Skeletal muscle tissue (tissue), 4 donors: Measurements from ENCODE around the gene NT5C. TPM values are rescaled to one million over a fixed set of nuclear protein-coding genes. Genes with fewer than 3 reads are reported as not detected.
"Not testable (repeated sequence)": the region's sequence is repeated elsewhere in the genome, so short reads cannot be mapped to it uniquely, and the experiment has no call there.

ENCODE experiments used
- H3K27ac ChIP-seq: one replicate; pipeline ENCODE4 v1.7.0; 2013; ENCODE audit warnings: mild to moderate bottlenecking, low read depth, low read length, inconsistent platforms
- H3K27me3 ChIP-seq, 3 donors: one replicate each; pipeline ENCODE4 v1.7.0; 2013; ENCODE audit warnings: low read length in 3 of 3; ENCODE audit not compliant: control insufficient read depth in 3 of 3, insufficient read depth in 3 of 3
- H3K36me3 ChIP-seq, 3 donors: one replicate each; pipeline ENCODE4 v1.7.0; 2013; ENCODE audit warnings: low read length in 3 of 3; ENCODE audit not compliant: control insufficient read depth in 3 of 3, insufficient read depth in 3 of 3
- H3K4me1 ChIP-seq, 3 donors: one replicate each; pipeline ENCODE4 v1.7.0; 2013; ENCODE audit warnings: low read length in 3 of 3, mild to moderate bottlenecking in 3 of 3; ENCODE audit not compliant: control insufficient read depth in 3 of 3, insufficient read depth in 3 of 3
- H3K4me3 ChIP-seq, 3 donors: one replicate each; pipeline ENCODE4 v1.7.0; 2013; ENCODE audit warnings: low read length in 3 of 3
- H3K9ac ChIP-seq, 3 donors: one replicate each; pipeline ENCODE4 v1.7.0; 2013; ENCODE audit warnings: low read length in 3 of 3, mild to moderate bottlenecking in 3 of 3, moderate library complexity in 2 of 3, low read depth in 1 of 3
- H3K9me3 ChIP-seq, 3 donors: one replicate each; pipeline ENCODE4 v1.7.0; 2013; ENCODE audit warnings: low read length in 3 of 3; ENCODE audit not compliant: control insufficient read depth in 3 of 3
- total RNA-seq: library from RNA; depleted of rRNA; stranded (reverse); fragments of >200 nt; gene quantifications from one replicate; pipeline ENCODE4 v1.2.3, GENCODE V29; 2014
- donor health status: Osteomylitis.

Gene NT5C
- total RNA-seq, 1 donor from 2014 or later: 32.9 TPM

DNA sequence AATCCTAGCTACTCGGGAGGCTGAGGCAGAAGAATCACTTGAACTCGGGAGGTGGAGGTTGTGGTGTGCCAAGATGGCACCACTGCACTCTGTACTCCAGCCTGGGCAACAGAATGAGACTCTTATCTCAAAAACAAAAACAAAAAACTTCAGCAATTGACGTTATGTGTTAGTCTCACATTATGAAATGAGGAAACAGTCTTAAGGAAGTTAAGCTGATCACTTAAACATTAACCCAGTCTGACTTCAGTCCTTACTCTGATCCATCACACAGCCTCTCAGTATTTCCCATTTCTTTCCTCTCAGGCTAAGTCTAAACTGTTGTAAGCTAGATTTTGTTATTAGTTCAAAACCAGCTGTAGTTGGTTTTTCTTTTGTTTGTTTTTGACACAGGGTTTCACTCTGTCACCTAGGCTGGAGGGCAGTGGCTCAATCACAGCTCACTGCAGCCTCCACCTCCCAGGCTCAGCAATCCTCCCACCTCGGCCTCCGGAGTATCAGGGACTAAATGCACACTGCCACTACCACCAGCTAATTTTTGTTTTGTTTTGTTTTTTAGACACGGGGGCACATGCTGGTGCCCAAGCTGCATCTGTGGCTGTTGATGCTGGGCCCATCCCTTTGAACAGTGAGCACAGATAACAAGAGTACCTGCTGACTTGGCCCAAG, 16.5 kb upstream of the NT5C start:
- peaks cover 10 to 33% (median 25%) of the 10 kb centered on the region in 3 donors for H3K36me3 ChIP-seq
- H3K27ac ChIP-seq: no peak overlapping the region
- H3K9me3 ChIP-seq: no peaks in the 10 kb centered on the region
- no peak overlapping the region for H3K4me3 ChIP-seq
- peaks cover 3 to 8% (median 6%) of the 10 kb centered on the region in 3 donors for H3K4me1 ChIP-seq
- H3K9ac ChIP-seq: no peak overlapping the region
- H3K27me3 ChIP-seq: no peaks in the 10 kb centered on the region

DNA sequence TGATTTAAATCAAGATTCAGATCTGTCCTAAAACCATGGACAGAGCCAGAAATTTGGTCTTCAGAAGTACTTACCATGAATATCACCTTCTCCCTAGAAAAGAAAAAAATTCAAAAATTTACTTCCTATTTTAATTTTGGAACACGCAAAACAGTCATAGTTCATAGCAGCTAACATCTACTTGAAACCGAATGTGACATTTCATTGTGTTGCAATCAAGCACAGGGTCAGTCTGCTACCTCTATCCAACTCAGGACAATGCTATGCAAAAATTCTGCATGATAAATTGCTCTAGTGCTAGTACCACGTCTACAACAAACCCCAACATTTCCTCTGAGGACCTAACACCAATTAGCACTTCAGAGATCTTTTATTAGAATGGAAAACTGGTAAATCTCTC, 15.1 kb upstream of the NT5C start:
- Histone ChIP-seq H3K27me3 (no peaks in the 10 kb centered on the region), H3K9ac (no peak overlapping the region), H3K4me1 (no peaks in the 10 kb centered on the region), H3K9me3 (no peaks in the 10 kb centered on the region), H3K27ac (no peak overlapping the region), H3K36me3 (peaks cover 10 to 41% (median 25%) of the 10 kb centered on the region in 3 donors), H3K4me3 (no peak overlapping the region)

DNA sequence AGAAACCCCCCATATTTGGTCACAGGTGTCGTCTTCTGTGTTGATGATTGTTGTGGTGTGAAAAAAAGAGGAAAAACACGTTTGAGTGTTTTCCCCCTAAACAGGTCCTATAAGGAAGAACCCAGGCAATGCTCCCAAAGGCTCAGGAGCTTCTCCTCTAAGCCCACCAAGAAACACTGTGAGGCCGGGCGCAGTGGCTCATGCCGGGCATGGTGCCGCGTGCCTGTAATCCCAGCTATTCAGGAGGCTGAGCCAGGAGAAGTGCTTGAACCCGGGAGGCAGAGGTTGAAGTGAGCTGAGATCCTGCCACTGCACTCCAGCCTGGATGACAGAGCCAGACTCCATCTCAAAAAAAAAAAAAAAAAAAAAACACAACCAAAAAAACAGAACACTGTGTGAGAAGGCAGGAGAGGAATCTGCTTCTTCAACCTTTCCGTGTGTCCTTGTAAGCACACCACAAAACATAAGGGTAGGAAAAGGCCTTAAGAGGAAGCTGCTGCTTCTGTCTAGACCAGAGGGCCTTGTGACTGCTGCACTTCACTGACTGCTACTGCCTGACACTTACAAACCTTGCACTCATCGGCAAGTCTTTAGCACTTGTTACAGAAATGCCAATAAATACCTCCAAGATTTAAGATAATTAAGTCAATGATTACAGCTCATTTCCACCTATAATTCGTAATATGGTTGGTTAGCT, 13.4 kb upstream of the NT5C start:
- no peaks in the 10 kb centered on the region for H3K9me3 ChIP-seq
- no peak overlapping the region for H3K9ac ChIP-seq
- H3K27me3 ChIP-seq: no peaks in the 10 kb centered on the region
- no peak overlapping the region for H3K4me3 ChIP-seq
- no peak overlapping the region for H3K27ac ChIP-seq
- H3K36me3 ChIP-seq: peaks cover 10 to 41% (median 25%) of the 10 kb centered on the region in 3 donors
- no peaks in the 10 kb centered on the region for H3K4me1 ChIP-seq

DNA sequence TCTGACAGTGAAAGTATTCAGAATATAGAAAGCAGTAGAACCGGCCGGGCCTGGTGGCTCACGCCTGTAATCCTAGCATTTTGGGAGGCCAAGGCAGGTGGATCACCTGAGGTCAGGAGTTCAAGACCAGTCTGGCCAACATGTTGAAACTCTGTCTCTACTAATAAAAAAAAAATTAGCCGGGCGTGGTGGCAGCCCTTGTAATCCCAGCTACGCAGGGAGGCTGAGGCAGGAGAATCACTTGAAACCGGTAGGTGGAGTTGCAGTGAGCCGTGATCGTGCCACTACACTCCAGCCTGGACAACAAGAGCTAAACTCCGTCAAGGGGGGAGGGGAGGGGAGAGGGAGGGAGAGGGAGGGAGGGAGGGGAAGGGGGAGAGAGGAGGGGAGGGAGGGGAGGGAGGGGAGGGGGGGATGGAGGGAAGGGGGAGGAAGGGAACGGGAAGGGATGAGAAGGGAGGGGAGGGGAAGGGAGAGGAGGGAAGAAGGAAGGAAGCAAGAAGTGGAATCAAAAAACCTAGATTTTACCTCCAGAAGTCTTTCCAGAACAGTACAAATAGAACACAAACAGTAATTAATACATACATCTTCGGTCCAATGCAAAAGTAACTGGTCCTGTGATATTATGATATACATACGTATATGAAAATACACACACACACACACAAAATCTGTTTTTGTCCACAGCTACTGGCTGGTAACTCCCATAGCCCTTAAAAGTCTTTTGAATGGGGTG, 10.9 kb upstream of the NT5C start:
- no peak overlapping the region for H3K27ac ChIP-seq
- no peak overlapping the region for H3K4me3 ChIP-seq
- no peak overlapping the region for H3K9ac ChIP-seq
- peaks cover 10 to 40% (median 19%) of the 10 kb centered on the region in 3 donors for H3K36me3 ChIP-seq
- H3K4me1 ChIP-seq: peaks cover 0 to 3% (median 0%) of the 10 kb centered on the region in 3 donors
- no peaks in the 10 kb centered on the region for H3K27me3 ChIP-seq
- H3K9me3 ChIP-seq: no peaks in the 10 kb centered on the region

- Histone ChIP-seq H3K9me3 (no peaks in the 10 kb centered on the region), H3K9ac (no peak overlapping the region), H3K4me3 (no peak overlapping the region), H3K4me1 (peaks cover 0 to 3% (median 0%) of the 10 kb centered on the region in 3 donors), H3K27ac (no peak overlapping the region), H3K36me3 (peaks cover 0 to 7% (median 7%) of the 10 kb centered on the region in 3 donors), H3K27me3 (no peaks in the 10 kb centered on the region)
Measured at GRCh38 chr17:75138519-75138918, 7.0 kb upstream of the NT5C start.

GRCh38 chr17:75137762-75138161, 6.2 kb upstream of the NT5C start:
- not testable (repeated sequence) for H3K9ac ChIP-seq, H3K4me3 ChIP-seq, H3K4me1 ChIP-seq, H3K27ac ChIP-seq, H3K36me3 ChIP-seq, H3K27me3 ChIP-seq, H3K9me3 ChIP-seq

DNA sequence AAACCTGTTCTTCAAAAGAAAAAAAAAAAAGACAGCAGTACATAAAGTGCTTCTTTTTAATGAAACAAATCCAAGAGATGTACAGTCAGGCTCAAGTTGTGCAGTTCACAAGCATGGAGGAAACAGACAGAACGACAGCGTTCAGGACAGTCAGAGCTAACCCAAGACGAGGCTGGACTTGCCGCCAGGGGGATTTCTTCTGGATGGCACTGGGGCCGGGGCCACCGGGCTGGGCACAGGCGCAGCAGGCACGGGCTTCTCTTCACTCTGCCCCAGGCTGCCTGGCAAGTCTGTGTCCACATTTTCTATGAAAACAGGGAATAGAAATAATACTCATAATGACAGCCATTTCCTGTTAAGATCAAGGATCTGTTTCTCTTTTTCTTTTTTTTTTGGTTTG, 4.4 kb upstream of the NT5C start:
- H3K9ac ChIP-seq: no peak overlapping the region
- no peak overlapping the region for H3K27ac ChIP-seq
- no peaks in the 10 kb centered on the region for H3K9me3 ChIP-seq
- H3K4me1 ChIP-seq: peaks cover 0 to 8% (median 6%) of the 10 kb centered on the region in 3 donors
- no peak overlapping the region for H3K4me3 ChIP-seq
- peaks cover 0 to 7% (median 0%) of the 10 kb centered on the region in 3 donors for H3K36me3 ChIP-seq
- no peaks in the 10 kb centered on the region for H3K27me3 ChIP-seq

GRCh38 chr17:75135452-75135851, 3.9 kb upstream of the NT5C start:
- H3K27ac ChIP-seq: no peak overlapping the region
- H3K4me3 ChIP-seq: no peak overlapping the region
- no peaks in the 10 kb centered on the region for H3K9me3 ChIP-seq
- no peak overlapping the region for H3K9ac ChIP-seq
- peaks cover 0 to 10% (median 8%) of the 10 kb centered on the region in 3 donors for H3K4me1 ChIP-seq
- no peaks in the 10 kb centered on the region for H3K27me3 ChIP-seq
- peaks cover 0 to 7% (median 0%) of the 10 kb centered on the region in 3 donors for H3K36me3 ChIP-seq

- not testable (repeated sequence) for H3K9ac ChIP-seq, H3K27ac ChIP-seq, H3K27me3 ChIP-seq, H3K9me3 ChIP-seq, H3K4me3 ChIP-seq
- peaks cover 3 to 11% (median 6%) of the 10 kb centered on the region in 3 donors for H3K36me3 ChIP-seq
- peaks cover 0 to 12% (median 8%) of the 10 kb centered on the region in 3 donors for H3K4me1 ChIP-seq
Measured at GRCh38 chr17:75133607-75134347, 2.2 kb upstream of the NT5C start.
